B cell (primary cell): Measurements from ENCODE around the gene SNRPB. TPM values are rescaled to one million over a fixed set of nuclear protein-coding genes. Genes with fewer than 3 reads are reported as not detected.
A peak's percentile ranks its signal among the peaks of the same experiment; 100 is the strongest.

ENCODE experiments used
- ATAC-seq: fragments of 200-7000 bp; cut with Tn5 transposase; one replicate; pipeline ENCODE4 v1.10.0; 2021; ENCODE audit warnings: low read depth, mild to moderate bottlenecking, moderate number of reproducible peaks, moderate library complexity
- CTCF ChIA-PET: fragments of 350-600 bp; sonication (Branson Sonifier 250); formaldehyde crosslinking; loops from one replicate; lab custom pipeline; 2021; ENCODE audit warnings: antibody characterized with exemption, inconsistent platforms; lab: Charles Lee
- POLR2A ChIA-PET: fragments of 350-600 bp; sonication (Branson Sonifier 250); formaldehyde crosslinking; loops from one replicate; lab custom pipeline; 2021; ENCODE audit warnings: antibody characterized with exemption; lab: Charles Lee
- DNase-seq: peaks from one replicate; pipeline ENCODE4 v3.0.0; 2013
- H2AFZ ChIP-seq: 2 replicates; pipeline ENCODE4 v1.6.1; 2012; ENCODE audit warnings: mild to moderate bottlenecking, low read depth, low read length; ENCODE audit not compliant: insufficient read depth, poor library complexity, severe bottlenecking
- H3K27ac ChIP-seq, 2 donors: 1 replicate in 1 of 2; 2 replicates in 1 of 2; pipeline ENCODE4 v1.5.1; 2012 to 2013; ENCODE audit warnings: low read length in 2 of 2, mild to moderate bottlenecking in 2 of 2, moderate library complexity in 1 of 2
- H3K27me3 ChIP-seq, 4 experiments: fragments of 200-600 bp in 1 of 4; sonication (generic) in 1 of 4; replicated peaks in 1 of 4; 1 replicate in 2 of 4; 2 replicates in 2 of 4; pipeline versions ENCODE4 v1.6.1 to v1.7.0; 2013 to 2016; ENCODE audit warnings: low read length in 3 of 4, mild to moderate bottlenecking in 2 of 4, mixed read lengths in 1 of 4, moderate library complexity in 1 of 4; ENCODE audit not compliant: insufficient read depth in 4 of 4, control insufficient read depth in 3 of 4; ENCODE audit errors: control extremely low read depth in 1 of 4
- H3K36me3 ChIP-seq, 2 experiments: replicated peaks in 1 of 2; 1 replicate in 1 of 2; 2 replicates in 1 of 2; pipeline versions ENCODE4 v1.6.1 to v1.7.1; 2013; ENCODE audit warnings: low read length in 1 of 2; ENCODE audit not compliant: insufficient read depth in 2 of 2, control insufficient read depth in 1 of 2; ENCODE audit errors: control extremely low read depth in 1 of 2, extremely low read depth in 1 of 2
- H3K4me1 ChIP-seq, 2 donors: fragments of 200-600 bp in 1 of 2; sonication (generic) in 1 of 2; 1 replicate in 1 of 2; 2 replicates in 1 of 2; pipeline versions ENCODE4 v1.5.1 to v1.6.1; 2013 to 2017; ENCODE audit warnings: low read length in 2 of 2; ENCODE audit not compliant: control insufficient read depth in 2 of 2, insufficient read depth in 2 of 2
- H3K4me2 ChIP-seq: replicated peaks from 2 replicates; pipeline ENCODE3; 2012; ENCODE audit warnings: mild to moderate bottlenecking, low read depth, low read length; ENCODE audit not compliant: poor library complexity, severe bottlenecking
- H3K4me3 ChIP-seq, 5 experiments: fragments of 200-600 bp in 1 of 5; sonication (generic) in 1 of 5; 1 replicate in 3 of 5; 2 replicates in 2 of 5; pipeline versions ENCODE4 v1.5.1 to v1.7.0; 2011 to 2016; ENCODE audit warnings: low read length in 4 of 5, mild to moderate bottlenecking in 4 of 5, low read depth in 2 of 5, control low read depth in 1 of 5, moderate library complexity in 1 of 5; ENCODE audit not compliant: insufficient read depth in 1 of 5; ENCODE audit errors: control extremely low read depth in 1 of 5, extremely low read depth in 1 of 5
- H3K79me2 ChIP-seq: fragments of 200-600 bp; sonication (generic); one replicate; pipeline ENCODE4 v1.6.0; 2016; ENCODE audit warnings: low read length; ENCODE audit not compliant: control insufficient read depth, insufficient read depth
- H3K9ac ChIP-seq: fragments of 200-600 bp; sonication (generic); 2 replicates; pipeline ENCODE4 v1.6.1; 2017; ENCODE audit warnings: mild to moderate bottlenecking, low read length, moderate library complexity
- H3K9me3 ChIP-seq, 3 donors: one replicate each; pipeline versions ENCODE4 v1.6.1 to v1.7.1; 2013; ENCODE audit warnings: low read length in 2 of 3; ENCODE audit not compliant: control insufficient read depth in 2 of 3, insufficient read depth in 1 of 3; ENCODE audit errors: control extremely low read depth in 1 of 3
- H4K20me1 ChIP-seq: 2 replicates; pipeline ENCODE4 v1.6.0; 2012; ENCODE audit warnings: mild to moderate bottlenecking, low read length; ENCODE audit not compliant: insufficient read depth, control insufficient read depth, poor library complexity, severe bottlenecking
- H3K27ac Mint-ChIP-seq: one replicate; pipeline ENCODE4 v1.8.0; 2021; ENCODE audit warnings: mixed read lengths
- H3K27me3 Mint-ChIP-seq: one replicate; pipeline ENCODE4 v1.8.0; 2021; ENCODE audit warnings: mixed read lengths
- H3K4me1 Mint-ChIP-seq: one replicate; pipeline ENCODE4 v1.8.0; 2021; ENCODE audit warnings: mixed read lengths
- H3K4me3 Mint-ChIP-seq: one replicate; pipeline ENCODE4 v1.8.0; 2021; ENCODE audit warnings: mixed read lengths
- H3K9me3 Mint-ChIP-seq: one replicate; pipeline ENCODE4 v1.8.0; 2022; ENCODE audit warnings: mixed read lengths; ENCODE audit not compliant: insufficient read depth
- CTCF ChIP-seq: fragments of 200-600 bp; IDR thresholded peaks from one replicate; pipeline ENCODE4 v1.8.0; 2022; ENCODE audit warnings: antibody characterized with exemption, mild to moderate bottlenecking
- EZH2 ChIP-seq: IDR thresholded peaks from 2 replicates; pipeline ENCODE4 v1.6.1; 2012; ENCODE audit warnings: borderline replicate concordance, low read depth, mild to moderate bottlenecking, moderate library complexity, low read length; ENCODE audit not compliant: insufficient read depth, poor library complexity, severe bottlenecking
- WGBS: methylation state at CpG from one replicate; pipeline ENCODE4 v1.1.5; 2013; ENCODE audit warnings: missing lambda C conversion rate; ENCODE audit not compliant: insufficient coverage; 5-methylcytosine and 5-hydroxymethylcytosine counted together
- intact Hi-C: fragments of 100-400 bp; cut with micrococcal nuclease; formaldehyde crosslinking; loops from one replicate; pipeline ENCODE4 v1.10.0; 2022
- polyA plus RNA-seq: library from polyadenylated mRNA; depleted of rRNA; stranded (reverse); fragments of >200 nt; gene quantifications from 2 replicates; pipeline ENCODE4 v1.2.3, GENCODE V29; 2012
- total RNA-seq, 2 donors: library from RNA; stranded (reverse); fragments of 120-200 nt in 1 of 2; gene quantifications; 1 replicate in 1 of 2; 2 replicates in 1 of 2; pipeline versions ENCODE4 v1.2.3 to v1.2.4, GENCODE V29; 2013 to 2022

SNRPB gene
- total and polyA plus RNA-seq, 2 donors (not counting 1 experiment from before 2014, with no cell fraction given): 123 to 151 TPM

DNA sequence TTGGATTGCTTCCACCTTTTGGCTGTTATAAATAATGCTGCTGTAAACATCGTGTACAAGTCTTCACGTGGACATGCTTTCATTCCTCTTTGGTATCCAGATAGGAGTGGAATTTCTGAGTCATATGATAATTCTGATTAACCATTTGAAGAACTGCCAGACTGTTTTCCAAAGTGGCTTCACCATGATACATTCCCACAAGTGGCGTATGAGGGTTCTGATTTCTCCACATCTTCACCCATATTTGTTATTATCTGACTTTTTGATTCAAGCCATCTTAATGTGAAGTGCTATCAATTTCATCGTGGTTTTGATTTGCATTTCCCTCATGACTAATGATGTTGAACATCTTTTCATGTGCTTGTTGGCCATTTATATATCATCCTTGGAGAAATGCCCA, 2.9 kb upstream of the SNRPB start:
- no peaks in the 10 kb centered on the region for H3K36me3 ChIP-seq
- peaks cover 17 to 19% of the 10 kb centered on the region in 2 donors for H3K4me1 ChIP-seq
- Mint-ChIP-seq H3K4me3 (no peak overlapping the region), H3K9me3 (no peaks in the 10 kb centered on the region), H3K27me3 (no peaks in the 10 kb centered on the region), H3K4me1 (peaks cover 21% of the 10 kb centered on the region), H3K27ac (no peak overlapping the region)
- ATAC-seq: no peak
- CTCF ChIA-PET: interaction anchor here (1.5 kb wide), 1 partner anchor 49 kb away, joined by 4 read pairs; no protein-coding TSS in a partner anchor
- H3K27me3 ChIP-seq: no peaks in the 10 kb centered on the region
- peaks cover 20% of the 10 kb centered on the region for H3K79me2 ChIP-seq
- TF ChIP-seq EZH2 (no peak), CTCF (no peak)
- POLR2A ChIA-PET: no interaction called here
- H4K20me1 ChIP-seq: peaks cover 17% of the 10 kb centered on the region
- H3K9me3 ChIP-seq: peaks cover 0 to 1% (median 0%) of the 10 kb centered on the region in 3 donors
- no peak overlapping the region for H3K27ac ChIP-seq
- no peak overlapping the region for H3K4me2 ChIP-seq
- H2AFZ ChIP-seq: no peak overlapping the region
- WGBS: 73% methylated on average over 2 of the region's 4 CpGs
- intact Hi-C loops: loop anchor here (5.0 to 10.0 kb wide), 3 partner anchors 266 to 1081 kb away; partner anchors contain the start of genes FKBP1A and NSFL1C
- DNase-seq: no peak
- H3K9ac ChIP-seq: no peak overlapping the region
- H3K4me3 ChIP-seq: no peak overlapping the region

DNA sequence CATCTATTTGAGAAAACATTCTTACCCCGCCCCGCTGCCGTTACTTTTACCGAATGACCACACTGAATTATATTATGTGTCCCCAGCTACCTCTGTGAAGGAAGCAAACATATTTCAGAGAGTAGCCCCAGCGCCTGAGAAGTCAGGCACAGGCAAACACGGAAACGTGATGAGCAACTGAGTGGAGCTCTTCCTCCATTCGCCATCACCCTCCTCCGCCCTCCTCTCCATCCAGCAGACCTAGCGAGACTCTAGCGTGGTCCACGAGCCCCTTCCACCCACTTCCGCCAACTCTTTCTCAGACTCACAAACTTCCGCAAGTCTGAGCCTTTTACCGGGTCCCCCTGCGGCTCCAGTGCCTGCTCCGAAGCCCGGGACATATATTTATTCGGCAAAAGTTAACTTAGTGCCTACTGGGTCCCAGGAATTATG, 582 bp downstream of the SNRPB start:
- peaks cover 31% of the 10 kb centered on the region for H3K79me2 ChIP-seq
- peak overlapping the region; percentile 55 to 98 (median 91) for H3K4me3 ChIP-seq
- ATAC-seq (peak; percentile 39), DNase-seq (peak; percentile 81)
- peaks cover 51% of the 10 kb centered on the region for H4K20me1 ChIP-seq
- H3K4me1 ChIP-seq: peaks cover 19 to 20% of the 10 kb centered on the region in 2 donors
- intact Hi-C loops: loop anchor here (1.0 to 10.0 kb wide), 8 partner anchors 39 to 1078 kb away; partner anchors contain the start of genes FKBP1A, NOP56, NSFL1C and PTPRA
- peak overlapping the region; percentile 99 for H3K4me3 Mint-ChIP-seq
- peak overlapping the region; percentile 92 for H3K9ac ChIP-seq
- H3K4me1 Mint-ChIP-seq: peaks cover 39% of the 10 kb centered on the region
- H3K36me3 ChIP-seq: peaks cover 0 to 33% of the 10 kb centered on the region in 2 experiments
- no peak for TF ChIP-seq EZH2
- no peak for TF ChIP-seq CTCF
- ChIA-PET CTCF (interaction anchor here (1.2 to 2.1 kb wide), 4 partner anchors 17 to 263 kb away, joined by 3 to 11 read pairs (median 8); no protein-coding TSS in a partner anchor), POLR2A (interaction anchor here (0.7 to 2.0 kb wide), 11 partner anchors 9 to 1003 kb away, joined by 3 to 9 read pairs (median 5); partner anchors contain the start of genes IDH3B, NOP56, NSFL1C and STK35)
- H3K27me3 ChIP-seq: no peaks in the 10 kb centered on the region
- peaks cover 0 to 1% (median 0%) of the 10 kb centered on the region in 3 donors for H3K9me3 ChIP-seq
- WGBS: 0% methylated on average over 19 of the region's 19 CpGs
- no peaks in the 10 kb centered on the region for H3K9me3 Mint-ChIP-seq
- H3K4me2 ChIP-seq: peak overlapping the region; percentile 91
- no peaks in the 10 kb centered on the region for H3K27me3 Mint-ChIP-seq
- peak overlapping the region; percentile 94 for H2AFZ ChIP-seq
- peak overlapping the region; percentile 96 to 98 for H3K27ac ChIP-seq
- peak overlapping the region; percentile 100 for H3K27ac Mint-ChIP-seq
